Measurements from ENCODE around the gene PCNX2.
"Not testable (repeated sequence)": the region's sequence is repeated elsewhere in the genome, so short reads cannot be mapped to it uniquely, and the experiment has no call there.

Gene PCNX2

GRCh38 chr1:233143241-233143640 is 152.3 kb downstream of the PCNX2 start:
- no peak for DNase-seq

GRCh38 chr1:233140974-233141373 is 154.6 kb downstream of the PCNX2 start:
- DNase-seq: no peak

GRCh38 chr1:233140499-233140898 is 155.0 kb downstream of the PCNX2 start:
- DNase-seq: no peak

GRCh38 chr1:233138788-233139585 is 156.5 kb downstream of the PCNX2 start:
- DNase-seq: no peak

- no peak for DNase-seq
These were observed 159.7 kb downstream of the PCNX2 start for GRCh38 chr1:233135833-233136232.

- DNase-seq: no peak
These were observed 163.1 kb downstream of the PCNX2 start for GRCh38 chr1:233132445-233132844.

- DNase-seq: not testable (repeated sequence)
These were observed 166.5 kb downstream of the PCNX2 start for GRCh38 chr1:233129031-233129430.

GRCh38 chr1:233127157-233127556 is 168.4 kb downstream of the PCNX2 start:
- DNase-seq: no peak

GRCh38 chr1:233122779-233123178 is 172.7 kb downstream of the PCNX2 start:
- no peak for DNase-seq

- DNase-seq: no peak
These were observed 173.5 kb downstream of the PCNX2 start for GRCh38 chr1:233121947-233122559.

GRCh38 chr1:233114860-233115259 is 180.7 kb downstream of the PCNX2 start:
- peak; percentile 76 for DNase-seq

- DNase-seq: no peak
These were observed 181.4 kb downstream of the PCNX2 start for GRCh38 chr1:233114159-233114558.

- no peak for DNase-seq
These were observed 182.3 kb downstream of the PCNX2 start for GRCh38 chr1:233113009-233113879.

- peak; percentile 81 for DNase-seq
These were observed 183.1 kb downstream of the PCNX2 start for GRCh38 chr1:233112186-233113008.

GRCh38 chr1:233111731-233112130 is 183.8 kb downstream of the PCNX2 start:
- DNase-seq: no peak

GRCh38 chr1:233109096-233109495 is 186.4 kb downstream of the PCNX2 start:
- no peak for DNase-seq

GRCh38 chr1:233107716-233108130 is 187.8 kb downstream of the PCNX2 start:
- DNase-seq: not testable (repeated sequence)

GRCh38 chr1:233107130-233107660 is 188.3 kb downstream of the PCNX2 start:
- DNase-seq: no peak

GRCh38 chr1:233105225-233105624 is 190.3 kb downstream of the PCNX2 start:
- DNase-seq: no peak

GRCh38 chr1:233102341-233102740 is 193.2 kb downstream of the PCNX2 start:
- no peak for DNase-seq

GRCh38 chr1:233097959-233098580 is 197.5 kb downstream of the PCNX2 start:
- no peak for DNase-seq

GRCh38 chr1:233097546-233097945 is 198.0 kb downstream of the PCNX2 start:
- DNase-seq: no peak
